ENCODE data around the gene CARF.

- no peak for TF ChIP-seq EZH2 (IDR thresholded peaks at IDR 0.05; ENCODE audit: low read length)
- no peak for TF ChIP-seq CTCF (optimal IDR thresholded peaks at IDR 0.05 in 1 of 3, IDR thresholded peaks at IDR 0.05 in 1 of 3, conservative IDR thresholded peaks at IDR 0.05 in 1 of 3; ENCODE audit: extremely low read depth in 1 of 3, insufficient read depth in 2 of 3, low read length in 3 of 3)
Observed at GRCh38 chr2:203016716-203017115, 104.6 kb downstream of the CARF start.
